PC-9 (cell line): ENCODE results near the gene DNMT3A.

Experiments
- EZH2 ChIP-seq: fragments of 200-600 bp; sonication (generic); IDR thresholded peaks from 2 replicates; pipeline ENCODE4 v1.8.0; 2017; ENCODE audit warnings: antibody characterized with exemption, low read depth
- TF ChIP-seq, protein P1 (sequence below): fragments of 200-600 bp; sonication (generic); conservative IDR thresholded peaks from 2 replicates; pipeline ENCODE4 v1.6.1; 2017; ENCODE audit warnings: mixed run types, antibody characterized with exemption, mild to moderate bottlenecking, moderate library complexity

DNA sequence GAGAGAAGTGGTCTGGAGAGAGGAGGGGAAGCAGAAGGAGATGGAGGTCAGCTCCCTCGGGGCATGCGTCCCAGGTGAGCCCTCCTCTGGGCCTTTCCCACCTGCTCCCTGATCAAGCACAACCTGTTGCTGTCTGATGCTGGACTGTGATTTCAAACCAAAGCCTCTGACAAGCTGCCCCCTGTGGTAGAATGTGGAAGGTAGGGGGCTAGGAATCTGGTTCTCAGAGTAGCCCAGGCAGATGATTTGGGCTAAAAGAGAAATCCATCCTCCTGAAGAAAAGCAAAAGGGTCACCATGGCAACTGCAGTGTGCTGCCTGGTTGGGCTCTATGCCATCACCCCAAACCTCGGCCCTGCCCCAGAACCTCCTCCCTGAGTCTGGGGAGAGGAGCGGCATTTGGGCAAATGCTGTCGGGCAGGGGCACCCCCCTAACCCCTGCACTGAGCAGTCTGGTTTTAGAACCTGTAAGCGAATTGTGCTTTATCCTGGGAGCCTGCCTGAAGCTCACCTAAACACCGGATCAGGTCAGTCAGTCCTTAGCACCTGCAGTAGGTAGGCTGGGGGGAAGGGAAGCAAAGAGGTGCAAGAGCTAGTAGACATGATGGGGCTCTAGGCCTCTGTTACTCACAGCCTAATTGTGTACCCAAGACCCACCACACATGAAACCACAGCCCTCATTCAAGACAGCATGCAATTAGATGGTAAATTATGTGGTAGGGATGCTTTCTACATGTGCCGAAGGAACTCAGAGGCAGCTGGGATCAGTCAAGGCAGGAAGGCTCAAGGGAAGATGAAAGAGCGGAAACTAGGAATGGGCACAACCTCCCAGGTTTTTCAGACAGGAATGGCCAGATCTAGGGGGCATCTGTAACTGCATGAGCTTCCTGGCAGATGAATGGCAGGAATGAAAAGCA, 83.5 kb downstream of the DNMT3A start:
- no peak for TF ChIP-seq EZH2
- TF ChIP-seq, protein P1, sequence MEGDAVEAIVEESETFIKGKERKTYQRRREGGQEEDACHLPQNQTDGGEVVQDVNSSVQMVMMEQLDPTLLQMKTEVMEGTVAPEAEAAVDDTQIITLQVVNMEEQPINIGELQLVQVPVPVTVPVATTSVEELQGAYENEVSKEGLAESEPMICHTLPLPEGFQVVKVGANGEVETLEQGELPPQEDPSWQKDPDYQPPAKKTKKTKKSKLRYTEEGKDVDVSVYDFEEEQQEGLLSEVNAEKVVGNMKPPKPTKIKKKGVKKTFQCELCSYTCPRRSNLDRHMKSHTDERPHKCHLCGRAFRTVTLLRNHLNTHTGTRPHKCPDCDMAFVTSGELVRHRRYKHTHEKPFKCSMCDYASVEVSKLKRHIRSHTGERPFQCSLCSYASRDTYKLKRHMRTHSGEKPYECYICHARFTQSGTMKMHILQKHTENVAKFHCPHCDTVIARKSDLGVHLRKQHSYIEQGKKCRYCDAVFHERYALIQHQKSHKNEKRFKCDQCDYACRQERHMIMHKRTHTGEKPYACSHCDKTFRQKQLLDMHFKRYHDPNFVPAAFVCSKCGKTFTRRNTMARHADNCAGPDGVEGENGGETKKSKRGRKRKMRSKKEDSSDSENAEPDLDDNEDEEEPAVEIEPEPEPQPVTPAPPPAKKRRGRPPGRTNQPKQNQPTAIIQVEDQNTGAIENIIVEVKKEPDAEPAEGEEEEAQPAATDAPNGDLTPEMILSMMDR, result no peak
